ENCODE measurements around the gene RPTOR.

The RPTOR gene

GRCh38 chr17:80976701-80977100 lies 432.1 kb downstream of the RPTOR start:
- FAIRE-seq (no peak), DNase-seq (ENCODE audit: insufficient read length, low spot score) (no peak)

GRCh38 chr17:80977172-80977571 lies 432.5 kb downstream of the RPTOR start:
- FAIRE-seq (no peak), DNase-seq (ENCODE audit: insufficient read length, low spot score) (no peak)

- FAIRE-seq: no peak
- DNase-seq (ENCODE audit: insufficient read length, low spot score): no peak
Observed at GRCh38 chr17:80978499-80979497, 434.2 kb downstream of the RPTOR start.

- FAIRE-seq: no peak
Observed at GRCh38 chr17:80979547-80980378, 435.1 kb downstream of the RPTOR start.

GRCh38 chr17:80980397-80981061 lies 435.9 kb downstream of the RPTOR start:
- DNase-seq (ENCODE audit: insufficient read length, low spot score): no peak

More at GRCh38 chr17:80979547-80980378, 435.1 kb downstream of the RPTOR start:
- no peak for DNase-seq (ENCODE audit: insufficient read length, low spot score)

GRCh38 chr17:80981062-80981902 lies 436.6 kb downstream of the RPTOR start:
- no peak for FAIRE-seq
- DNase-seq (ENCODE audit: insufficient read length, low spot score): no peak

More at GRCh38 chr17:80980397-80981061, 435.9 kb downstream of the RPTOR start:
- FAIRE-seq: no peak

GRCh38 chr17:80981929-80982425 lies 437.3 kb downstream of the RPTOR start:
- DNase-seq (ENCODE audit: insufficient read length, low spot score) (no peak), FAIRE-seq (no peak)

- DNase-seq (ENCODE audit: insufficient read length, low spot score) (no peak), FAIRE-seq (no peak)
Observed at GRCh38 chr17:80982426-80982974, 437.9 kb downstream of the RPTOR start.

- DNase-seq (ENCODE audit: insufficient read length, low spot score) (no peak), FAIRE-seq (no peak)
Observed at GRCh38 chr17:80983545-80983944, 438.9 kb downstream of the RPTOR start.

GRCh38 chr17:80984749-80985148 lies 440.1 kb downstream of the RPTOR start:
- no peak for DNase-seq (ENCODE audit: insufficient read length, low spot score)
- no peak for FAIRE-seq

- no peak for FAIRE-seq
- DNase-seq (ENCODE audit: insufficient read length, low spot score): no peak
Observed at GRCh38 chr17:80986046-80986445, 441.4 kb downstream of the RPTOR start.

GRCh38 chr17:80986816-80987475 lies 442.3 kb downstream of the RPTOR start:
- FAIRE-seq: no peak

GRCh38 chr17:80987941-80988461 lies 443.4 kb downstream of the RPTOR start:
- DNase-seq (ENCODE audit: insufficient read length, low spot score): no peak
- no peak for FAIRE-seq

More at GRCh38 chr17:80986816-80987475, 442.3 kb downstream of the RPTOR start:
- no peak for DNase-seq (ENCODE audit: insufficient read length, low spot score)

GRCh38 chr17:80989586-80989913 lies 444.9 kb downstream of the RPTOR start:
- no peak for FAIRE-seq
- no peak for DNase-seq (ENCODE audit: insufficient read length, low spot score)

GRCh38 chr17:80990921-80991644 lies 446.4 kb downstream of the RPTOR start:
- no peak for DNase-seq (ENCODE audit: insufficient read length, low spot score)
- peak; percentile 63 for FAIRE-seq

- peak; percentile 93 for DNase-seq (ENCODE audit: insufficient read length, low spot score)
- no peak for FAIRE-seq
Observed at GRCh38 chr17:80991645-80992076, 447.0 kb downstream of the RPTOR start, which contains the start of gene CHMP6. CHMP6 (plus strand) TSS chr17:80991841; CDS start chr17:80991919, 78 bp downstream.

GRCh38 chr17:80992077-80992947 lies 447.7 kb downstream of the RPTOR start:
- no peak for FAIRE-seq

More at GRCh38 chr17:80992077-80992947, 447.7 kb downstream of the RPTOR start:
- DNase-seq (ENCODE audit: insufficient read length, low spot score): peak; percentile 68
